GM18499 (cell line): ENCODE data around the gene PSG7.
"Not testable (repeated sequence)": the region's sequence is repeated elsewhere in the genome, so short reads cannot be mapped to it uniquely, and the experiment has no call there.

ENCODE experiments used
- ATAC-seq: cut with Tn5 transposase; IDR thresholded peaks from one replicate; pipeline ENCODE4 v1.9.1; 2021; ENCODE audit warnings: moderate number of reproducible peaks; ENCODE audit not compliant: insufficient read depth, unreplicated experiment

The PSG7 gene

DNA sequence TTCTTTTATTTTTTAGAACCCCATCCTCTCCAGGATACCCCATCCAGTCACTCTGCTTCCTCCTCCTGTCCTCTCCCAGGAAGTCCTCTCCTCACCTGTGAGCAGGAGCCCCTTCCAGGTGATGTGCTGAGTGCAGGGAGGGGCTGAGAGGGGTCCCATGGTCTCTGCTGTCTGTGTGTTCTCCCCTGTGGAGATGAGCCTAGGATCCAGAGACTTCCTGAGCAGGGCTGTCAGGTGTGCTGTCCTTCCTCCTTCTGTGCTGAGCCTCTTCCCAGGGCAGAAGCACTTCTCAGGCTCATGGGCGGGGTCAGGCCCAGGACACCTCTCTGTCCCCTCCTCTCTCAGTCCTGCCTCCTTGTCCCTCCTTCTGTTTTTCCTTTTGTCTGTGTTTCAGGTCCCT, 19.4 kb downstream of the PSG7 start, which contains the start of gene PSG6:
PSG6 (minus strand) TSS at position 261 of the 400 bp plus-strand sequence; CDS start at position 159, 102 bp downstream.
- ATAC-seq = not testable (repeated sequence)

- not testable (repeated sequence) for ATAC-seq
Observed at GRCh38 chr19:42916931-42917330, 20.1 kb downstream of the PSG7 start.

GRCh38 chr19:42913516-42913915, 23.5 kb downstream of the PSG7 start:
- not testable (repeated sequence) for ATAC-seq

- ATAC-seq = not testable (repeated sequence)
Observed at GRCh38 chr19:42912941-42913340, 24.1 kb downstream of the PSG7 start.

DNA sequence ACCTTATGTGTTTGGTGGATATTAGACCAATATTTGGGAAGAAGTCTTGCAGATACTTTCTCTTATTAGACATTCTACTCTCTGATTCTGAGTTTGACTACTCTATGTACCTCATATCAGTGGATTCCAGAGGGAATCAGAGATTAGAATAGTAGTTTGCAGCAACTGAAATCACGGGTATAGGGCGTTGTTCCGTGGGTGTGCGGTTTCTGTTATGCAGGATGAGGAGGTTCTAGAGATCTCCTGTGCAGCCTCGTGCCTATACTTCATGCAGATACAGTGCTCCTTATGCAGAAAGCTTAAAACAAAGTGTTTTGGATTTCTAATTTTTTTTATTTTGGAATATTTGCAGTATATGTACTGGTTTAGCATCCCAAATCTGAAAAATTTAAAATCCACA, 25.3 kb downstream of the PSG7 start:
- ATAC-seq = not testable (repeated sequence)

DNA sequence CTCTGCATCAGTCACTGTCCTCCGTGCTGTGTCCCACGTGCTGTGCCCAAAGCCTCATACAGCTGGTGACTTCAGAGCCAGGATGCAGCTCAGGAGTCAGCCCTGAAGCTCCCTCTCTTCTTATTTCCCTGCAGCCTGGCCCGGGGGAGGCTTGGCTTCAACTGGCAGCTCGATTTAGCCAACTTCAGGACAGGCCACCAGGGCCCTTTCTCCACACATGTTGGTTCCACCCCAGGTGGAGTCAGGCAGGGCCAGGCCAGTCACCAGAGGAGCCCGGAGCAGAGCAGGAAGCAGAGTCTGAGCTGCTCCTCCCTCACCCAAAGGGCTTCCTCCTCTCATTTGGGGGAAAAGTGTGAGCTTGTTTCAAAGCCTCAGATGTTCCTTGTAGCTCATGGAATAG, 30.8 kb downstream of the PSG7 start:
- not testable (repeated sequence) for ATAC-seq

GRCh38 chr19:42900561-42900960, 36.4 kb downstream of the PSG7 start:
- not testable (repeated sequence) for ATAC-seq

DNA sequence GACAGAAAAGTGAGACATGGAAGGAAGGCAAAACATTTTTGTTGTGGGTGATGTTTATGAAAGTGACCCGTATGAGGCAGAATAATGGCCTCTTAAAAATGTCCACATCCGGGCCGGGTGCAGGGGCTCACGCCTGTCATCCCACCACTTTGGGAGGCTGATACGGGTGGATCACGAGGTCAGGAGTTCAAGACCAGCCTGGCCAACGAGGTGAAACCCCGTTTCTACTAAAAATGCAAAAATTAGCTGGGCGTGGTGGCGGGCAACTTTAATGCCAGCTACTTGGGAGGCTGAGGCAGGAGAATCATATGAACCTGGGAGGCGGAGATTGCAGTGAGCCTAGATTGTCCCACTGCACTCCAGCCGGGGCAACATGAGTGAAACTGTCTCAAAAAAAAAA, 37.3 kb downstream of the PSG7 start:
- not testable (repeated sequence) for ATAC-seq

DNA sequence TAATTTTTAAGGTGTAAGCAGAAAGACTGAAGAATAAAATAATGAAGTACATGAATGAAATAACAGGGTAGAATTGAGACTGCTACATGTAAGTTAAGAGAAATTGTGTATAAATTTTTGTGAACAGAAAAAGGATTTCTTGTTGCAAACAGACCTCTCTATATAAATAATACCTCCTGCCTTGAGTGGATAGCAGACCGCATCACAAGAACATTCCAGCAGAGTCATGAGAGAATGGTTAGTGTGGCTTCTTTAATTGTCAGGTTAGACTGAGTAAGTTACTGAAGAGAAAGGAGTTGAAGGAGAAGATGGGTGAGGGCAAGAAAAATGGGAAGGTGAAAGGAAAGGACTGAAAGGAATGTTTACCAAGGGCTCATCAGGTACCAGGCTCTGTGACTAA, 37.9 kb downstream of the PSG7 start:
- not testable (repeated sequence) for ATAC-seq

- not testable (repeated sequence) for ATAC-seq
Observed at GRCh38 chr19:42898656-42899055, 38.4 kb downstream of the PSG7 start.

DNA sequence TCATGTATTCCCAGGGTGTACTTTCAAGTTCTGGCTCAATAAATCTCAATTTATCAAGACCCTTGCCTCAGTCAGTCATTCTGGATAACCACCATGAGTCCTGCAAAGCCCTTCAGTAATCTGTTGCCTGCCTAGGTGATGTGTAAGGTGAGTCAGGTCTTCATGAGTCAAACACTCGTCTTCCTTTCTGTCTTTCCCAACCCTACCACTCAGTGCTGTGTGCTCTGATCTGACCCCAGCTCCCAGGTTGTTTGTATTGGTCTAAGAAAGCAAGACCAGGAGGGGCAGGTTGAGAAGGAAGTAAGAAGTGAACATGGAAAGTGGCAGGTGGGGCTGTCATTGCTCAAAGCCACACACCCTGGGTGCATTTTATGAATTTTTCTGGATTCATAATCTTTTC, 39.3 kb downstream of the PSG7 start:
- not testable (repeated sequence) for ATAC-seq

GRCh38 chr19:42890446-42890845, 46.6 kb downstream of the PSG7 start:
- ATAC-seq = not testable (repeated sequence)

GRCh38 chr19:42887876-42888445, 49.0 kb downstream of the PSG7 start:
- ATAC-seq = not testable (repeated sequence)

- not testable (repeated sequence) for ATAC-seq
Observed at GRCh38 chr19:42882730-42883129, 54.3 kb downstream of the PSG7 start.

- ATAC-seq = not testable (repeated sequence)
Observed at GRCh38 chr19:42882010-42882409, 55.0 kb downstream of the PSG7 start.

DNA sequence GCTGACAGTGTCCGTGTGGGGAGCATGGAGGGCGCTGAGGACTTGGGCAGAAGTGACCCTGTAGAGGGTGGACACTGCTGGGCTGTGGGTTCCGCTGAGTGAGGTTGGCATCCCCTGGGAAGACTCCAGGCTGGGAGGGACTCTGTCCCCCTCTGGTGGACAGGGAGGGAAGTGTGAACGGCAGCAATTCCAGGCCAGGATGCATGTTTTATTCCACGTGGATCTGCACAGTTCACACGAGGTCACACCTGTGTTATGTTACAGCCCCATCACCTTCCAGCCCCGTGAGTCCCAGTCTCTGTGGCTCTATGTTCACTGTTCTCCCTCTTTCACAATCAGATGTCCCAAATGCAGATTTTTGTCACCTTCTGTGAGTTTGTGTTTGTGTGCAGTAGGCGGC, 55.7 kb downstream of the PSG7 start:
- not testable (repeated sequence) for ATAC-seq

DNA sequence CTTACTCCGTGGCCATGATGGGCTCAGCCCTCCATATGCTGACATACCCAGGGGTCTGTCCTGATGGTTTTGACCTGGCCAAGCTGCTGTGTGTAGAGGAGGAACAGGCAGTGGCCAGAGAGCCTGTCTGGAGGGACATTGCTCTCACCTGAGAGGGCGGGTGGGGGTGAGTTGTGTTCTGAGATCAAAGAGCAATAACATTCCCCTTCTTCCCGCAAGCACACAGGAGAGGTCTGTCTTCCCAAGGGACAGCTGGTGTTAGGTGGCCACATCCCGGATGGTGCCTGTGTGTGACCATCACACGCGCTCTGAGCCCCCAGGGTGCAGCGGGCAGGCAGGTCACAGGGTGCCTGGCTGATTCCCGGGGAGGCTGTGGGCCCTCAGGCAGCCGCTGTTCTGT, 56.4 kb downstream of the PSG7 start:
- not testable (repeated sequence) for ATAC-seq

DNA sequence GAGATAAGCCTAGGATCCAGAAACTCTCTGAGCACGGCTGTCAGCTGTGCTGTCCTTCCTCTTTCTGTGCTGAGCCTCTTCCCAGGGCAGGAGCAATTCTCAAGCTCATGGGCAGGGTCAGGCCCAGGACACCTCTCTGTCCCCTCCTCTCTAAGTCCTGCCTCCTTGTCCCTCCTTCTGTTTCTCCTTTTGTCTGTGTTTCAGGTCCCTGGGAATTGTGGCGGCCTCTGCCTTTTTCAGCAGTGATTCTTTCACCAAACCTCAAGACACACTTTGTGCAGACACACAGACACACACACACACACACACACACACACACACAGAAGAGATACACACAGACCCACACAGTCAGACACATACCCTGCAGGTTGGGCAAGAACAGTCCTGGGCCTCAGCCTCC, 57.4 kb downstream of the PSG7 start, which contains the start of gene PSG1:
PSG1 (minus strand) TSS at position 101 of the 400 bp plus-strand sequence. CDS start 132 bp downstream, outside the sequence.
- ATAC-seq = no peak

GRCh38 chr19:42876596-42876995, 60.4 kb downstream of the PSG7 start:
- not testable (repeated sequence) for ATAC-seq

GRCh38 chr19:42875881-42876280, 61.1 kb downstream of the PSG7 start:
- not testable (repeated sequence) for ATAC-seq

DNA sequence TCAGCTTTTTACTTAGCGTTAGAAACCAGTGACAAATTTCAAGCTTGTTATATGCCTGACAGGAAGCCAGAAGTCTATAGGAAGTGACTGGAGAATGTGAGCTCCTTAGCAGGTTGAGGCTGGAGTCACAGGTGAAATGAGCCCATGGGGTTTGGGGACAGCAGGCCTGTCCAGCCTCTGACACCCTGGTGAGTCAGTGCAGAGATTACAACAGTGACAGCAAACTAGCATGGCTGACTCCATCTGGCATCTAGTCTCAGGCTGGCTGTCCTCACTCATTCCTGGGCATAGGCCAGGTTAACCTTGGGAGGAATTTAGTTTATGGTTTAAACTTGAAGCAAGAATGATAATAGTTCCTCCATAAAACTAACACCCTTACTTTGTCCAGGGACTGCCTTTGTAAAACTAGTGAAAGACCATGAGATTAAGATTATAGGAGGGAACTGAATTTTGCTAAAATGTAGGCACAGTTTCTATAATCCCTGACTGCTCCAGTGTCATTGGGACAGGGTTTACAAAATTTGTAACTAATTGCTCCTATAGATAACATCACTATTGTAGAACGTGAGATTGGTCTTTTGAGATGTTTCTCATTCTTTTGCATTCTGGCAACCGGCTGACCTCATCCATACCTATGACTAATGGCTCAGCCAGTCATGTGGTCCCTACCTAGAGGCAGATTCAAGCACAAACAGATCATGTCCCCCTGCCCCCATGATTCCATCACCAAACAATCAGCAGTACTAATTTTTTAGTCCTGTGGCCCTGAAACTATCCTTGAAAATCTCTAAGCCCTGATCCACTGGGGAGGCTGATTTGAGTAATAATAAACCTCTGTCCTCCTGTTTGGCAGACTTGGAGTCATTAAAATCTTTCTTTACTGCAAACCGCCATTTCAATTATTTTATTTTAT, 61.9 kb downstream of the PSG7 start:
- not testable (repeated sequence) for ATAC-seq
